Left hindlimb (tissue), 1 donor: ENCODE data around the gene GPR6.

ENCODE experiments used
- DNase-seq: peaks from one replicate; pipeline ENCODE4 v3.0.0-alpha.2; 2018

GPR6 gene

GRCh38 chr6:110002676-110003075 is 24.6 kb downstream of the GPR6 start:
- no peak for DNase-seq

- DNase-seq = no peak
Observed at GRCh38 chr6:110013386-110013785, 35.3 kb downstream of the GPR6 start.

- DNase-seq = no peak
Observed at GRCh38 chr6:110015206-110015605, 37.1 kb downstream of the GPR6 start.

- no peak for DNase-seq
Observed at GRCh38 chr6:110017306-110017705, 39.2 kb downstream of the GPR6 start.

GRCh38 chr6:110017946-110018345 is 39.8 kb downstream of the GPR6 start:
- no peak for DNase-seq

GRCh38 chr6:110018486-110018885 is 40.4 kb downstream of the GPR6 start:
- no peak for DNase-seq

GRCh38 chr6:110020888-110021287 is 42.8 kb downstream of the GPR6 start:
- no peak for DNase-seq

- no peak for DNase-seq
Observed at GRCh38 chr6:110029144-110029543, 51.0 kb downstream of the GPR6 start.
